ENCODE data around the gene GPR152.

Gene GPR152

GRCh38 chr11:67440229-67441097 lies 12.1 kb downstream of the GPR152 start:
- DNase-seq (ENCODE audit: low read depth in 2 of 2), result no peak

- DNase-seq (ENCODE audit: low read depth in 2 of 2), result no peak
Observed at GRCh38 chr11:67439321-67440228, 13.0 kb downstream of the GPR152 start.

GRCh38 chr11:67438158-67438902 lies 14.2 kb downstream of the GPR152 start:
- peak in 1 of 2 donors; percentile 49 for DNase-seq (ENCODE audit: low read depth in 2 of 2)

- DNase-seq (ENCODE audit: low read depth in 2 of 2), result no peak
Observed at GRCh38 chr11:67437809-67438157, 14.7 kb downstream of the GPR152 start.

GRCh38 chr11:67437082-67437808 lies 15.3 kb downstream of the GPR152 start, which contains the start of gene PTPRCAP:
Gene PTPRCAP (minus strand): TSS chr11:67437682. CDS start chr11:67437619, 63 bp downstream.
- DNase-seq (ENCODE audit: low read depth in 2 of 2), result peak; percentile 57 to 64

GRCh38 chr11:67436459-67437081 lies 16.0 kb downstream of the GPR152 start:
- no peak for DNase-seq (ENCODE audit: low read depth in 2 of 2)

- DNase-seq (ENCODE audit: low read depth in 2 of 2), result no peak
Observed at GRCh38 chr11:67435727-67436458, 16.6 kb downstream of the GPR152 start.

- DNase-seq (ENCODE audit: low read depth in 2 of 2), result no peak
Observed at GRCh38 chr11:67435031-67435726, 17.4 kb downstream of the GPR152 start.

GRCh38 chr11:67434395-67434881 lies 18.1 kb downstream of the GPR152 start:
- DNase-seq (ENCODE audit: low read depth in 2 of 2), result no peak

GRCh38 chr11:67433536-67434394 lies 18.8 kb downstream of the GPR152 start:
- no peak for DNase-seq (ENCODE audit: low read depth in 2 of 2)

GRCh38 chr11:67432655-67433349 lies 19.7 kb downstream of the GPR152 start:
- no peak for DNase-seq (ENCODE audit: low read depth in 2 of 2)

- no peak for DNase-seq (ENCODE audit: low read depth in 2 of 2)
Observed at GRCh38 chr11:67431346-67432249, 20.9 kb downstream of the GPR152 start.

GRCh38 chr11:67429722-67430121 lies 22.8 kb downstream of the GPR152 start:
- DNase-seq (ENCODE audit: low read depth in 2 of 2), result no peak

GRCh38 chr11:67429038-67429668 lies 23.4 kb downstream of the GPR152 start:
- DNase-seq (ENCODE audit: low read depth in 2 of 2), result no peak

- DNase-seq (ENCODE audit: low read depth in 2 of 2), result peak; percentile 99 to 100
Observed at GRCh38 chr11:67428052-67429001, 24.2 kb downstream of the GPR152 start, which contains the start of gene RPS6KB2. Gene RPS6KB2 (plus strand): TSS chr11:67428494. CDS start chr11:67428546, 52 bp downstream.
